Stomach (tissue), 4 donors: Measurements from ENCODE around the gene KIAA1217.

Experiments
- CTCF ChIP-seq, 7 experiments: fragments of 450-650 bp in 4 of 7; fragments of 200-600 bp in 3 of 7; sonication (generic) in 3 of 7; IDR thresholded peaks; one replicate each; pipeline ENCODE4 v1.5.1; 2016 to 2019; ENCODE audit warnings: antibody characterized with exemption in 7 of 7, control low read depth in 2 of 7, mild to moderate bottlenecking in 1 of 7
- EP300 ChIP-seq: sonication (generic); formaldehyde crosslinking; IDR thresholded peaks from one replicate; pipeline ENCODE4 v1.6.1; 2017; ENCODE audit warnings: antibody characterized with exemption
- POLR2AphosphoS5 ChIP-seq, 3 donors: sonication (generic); formaldehyde crosslinking; IDR thresholded peaks; one replicate each; pipeline ENCODE4 v1.6.1; 2016; ENCODE audit warnings: antibody characterized with exemption in 3 of 3

DNA sequence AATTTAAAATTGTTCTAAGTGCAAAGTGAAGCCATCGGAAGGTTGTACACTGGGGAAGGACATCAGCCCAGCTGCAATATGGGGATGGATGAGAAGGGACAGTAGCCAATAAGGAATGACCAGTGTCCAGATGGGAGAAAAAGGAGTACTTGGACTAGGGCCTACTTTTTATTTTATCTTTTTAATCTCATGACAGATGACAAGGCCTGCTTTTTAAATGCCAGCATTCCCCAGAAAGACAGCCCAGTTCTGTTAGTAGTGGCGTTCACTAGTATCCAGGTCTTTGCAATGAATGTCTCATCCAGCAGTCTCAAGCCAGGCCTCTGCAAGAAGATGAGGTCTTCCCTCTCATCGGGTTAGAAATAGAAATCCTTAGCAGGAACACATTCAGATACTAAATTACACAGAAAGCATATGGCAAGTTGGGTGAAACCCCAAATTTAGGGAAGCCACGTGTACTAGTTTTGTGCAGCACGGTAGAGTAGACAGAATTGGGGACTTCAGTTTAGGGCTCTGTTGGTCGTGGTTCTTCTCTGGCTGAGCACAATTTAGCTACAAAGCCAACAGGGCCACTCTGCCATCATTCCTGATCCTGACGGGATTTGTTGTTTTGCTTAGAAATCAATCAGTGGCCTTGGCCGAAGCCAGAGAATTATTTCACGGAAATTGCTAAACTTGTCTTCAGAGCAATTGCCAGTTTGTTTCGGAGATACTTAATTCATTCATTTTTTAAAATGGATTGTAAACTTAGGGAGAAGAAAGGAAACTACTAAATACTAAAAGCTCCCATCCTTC is 286.9 kb downstream of the KIAA1217 start:
- no peak for TF ChIP-seq CTCF (IDR thresholded peaks at IDR 0.05)
- TF ChIP-seq POLR2AphosphoS5 (IDR thresholded peaks at IDR 0.05), result no peak
- no peak for TF ChIP-seq EP300
